Right lobe of liver (tissue), 4 donors: ENCODE data around the gene C12orf56.

Experiments
- POLR2A ChIP-seq: fragments of 450-650 bp; IDR thresholded peaks from one replicate; pipeline ENCODE4 v1.6.1; 2017; ENCODE audit warnings: antibody characterized with exemption, mild to moderate bottlenecking
- TF ChIP-seq, protein P1 (sequence below), 4 donors: fragments of 200-600 bp in 3 of 4; fragments of 450-650 bp in 1 of 4; IDR thresholded peaks; one replicate each; pipeline versions ENCODE4 v1.5.1 to v1.8.0; 2016 to 2022; ENCODE audit warnings: antibody characterized with exemption in 4 of 4, mild to moderate bottlenecking in 2 of 4
- donor health status: DM: no; HTN: no; CAD: no.
- donor health status: DM: no; HTN: no; CAD: no.
- donor health status: DM: no; HTN: yes; CAD: no.

DNA sequence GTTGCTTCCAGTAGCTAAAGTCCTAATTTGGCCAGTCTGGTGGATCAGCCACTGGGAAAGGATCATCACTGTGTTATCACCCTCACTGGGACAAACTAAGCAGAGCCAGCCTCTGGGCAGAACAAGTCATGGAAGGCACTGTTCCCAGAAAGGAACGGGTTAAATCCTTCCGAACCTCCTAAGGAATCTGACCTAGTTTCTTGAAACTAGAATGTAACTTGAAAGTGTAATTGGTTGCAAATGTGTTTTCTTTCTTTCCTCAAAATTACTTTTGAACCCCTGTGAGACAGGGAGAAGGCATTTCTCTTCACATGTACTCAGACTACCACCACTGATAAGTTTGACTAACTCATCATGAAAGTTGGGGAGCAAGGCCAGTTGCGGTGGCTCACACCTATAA lies 149.8 kb downstream of the C12orf56 start:
- TF ChIP-seq, protein P1, sequence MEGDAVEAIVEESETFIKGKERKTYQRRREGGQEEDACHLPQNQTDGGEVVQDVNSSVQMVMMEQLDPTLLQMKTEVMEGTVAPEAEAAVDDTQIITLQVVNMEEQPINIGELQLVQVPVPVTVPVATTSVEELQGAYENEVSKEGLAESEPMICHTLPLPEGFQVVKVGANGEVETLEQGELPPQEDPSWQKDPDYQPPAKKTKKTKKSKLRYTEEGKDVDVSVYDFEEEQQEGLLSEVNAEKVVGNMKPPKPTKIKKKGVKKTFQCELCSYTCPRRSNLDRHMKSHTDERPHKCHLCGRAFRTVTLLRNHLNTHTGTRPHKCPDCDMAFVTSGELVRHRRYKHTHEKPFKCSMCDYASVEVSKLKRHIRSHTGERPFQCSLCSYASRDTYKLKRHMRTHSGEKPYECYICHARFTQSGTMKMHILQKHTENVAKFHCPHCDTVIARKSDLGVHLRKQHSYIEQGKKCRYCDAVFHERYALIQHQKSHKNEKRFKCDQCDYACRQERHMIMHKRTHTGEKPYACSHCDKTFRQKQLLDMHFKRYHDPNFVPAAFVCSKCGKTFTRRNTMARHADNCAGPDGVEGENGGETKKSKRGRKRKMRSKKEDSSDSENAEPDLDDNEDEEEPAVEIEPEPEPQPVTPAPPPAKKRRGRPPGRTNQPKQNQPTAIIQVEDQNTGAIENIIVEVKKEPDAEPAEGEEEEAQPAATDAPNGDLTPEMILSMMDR (IDR thresholded peaks at IDR 0.05), result no peak
- no peak for TF ChIP-seq POLR2A
